ENCODE data around the gene MED16.

Gene MED16

GRCh38 chr19:928471-929202 lies 35.6 kb upstream of the MED16 start:
- no peak for DNase-seq

GRCh38 chr19:927780-928401 lies 34.9 kb upstream of the MED16 start:
- no peak for DNase-seq

- no peak for DNase-seq
Measured at GRCh38 chr19:927351-927779, 34.4 kb upstream of the MED16 start.

DNA sequence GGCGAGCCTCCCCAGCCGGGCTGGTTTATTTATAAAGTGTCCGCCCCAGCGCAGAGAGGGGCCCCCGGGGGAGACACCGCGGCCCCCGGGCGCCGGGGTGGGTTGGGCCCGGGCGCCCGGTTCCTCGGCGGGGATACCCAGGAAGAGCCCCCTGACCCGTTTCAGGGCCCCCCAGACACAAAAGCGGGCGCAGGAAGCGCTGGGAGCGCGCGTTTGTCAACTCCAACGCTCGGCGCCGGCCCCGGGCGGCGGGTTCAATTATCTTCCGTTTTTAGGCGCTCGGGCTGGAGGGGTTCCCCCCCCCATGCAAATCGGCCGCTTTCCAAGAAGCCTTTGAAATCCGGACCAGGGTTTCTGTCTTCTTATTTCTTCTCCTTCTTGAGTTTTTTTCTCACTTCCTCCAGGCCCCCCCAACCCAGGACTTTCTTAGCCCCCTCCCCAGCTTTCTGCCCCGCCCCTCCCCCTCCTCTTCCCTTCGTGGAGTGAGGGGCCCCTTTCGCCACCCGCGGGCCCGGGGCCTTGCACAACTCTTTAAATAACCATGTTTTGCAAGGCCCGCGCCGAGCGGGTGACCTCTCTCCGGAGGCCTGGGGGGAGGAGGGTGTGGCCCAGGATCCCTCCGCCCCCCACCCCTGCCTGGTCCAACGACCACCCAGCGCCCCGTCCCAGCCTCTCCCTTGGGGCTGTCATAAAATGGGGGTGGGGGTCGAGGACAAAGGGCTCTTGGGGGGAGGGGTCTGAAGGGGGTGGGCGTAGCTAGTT lies 33.8 kb upstream of the MED16 start:
- DNase-seq = peak; percentile 60

DNA sequence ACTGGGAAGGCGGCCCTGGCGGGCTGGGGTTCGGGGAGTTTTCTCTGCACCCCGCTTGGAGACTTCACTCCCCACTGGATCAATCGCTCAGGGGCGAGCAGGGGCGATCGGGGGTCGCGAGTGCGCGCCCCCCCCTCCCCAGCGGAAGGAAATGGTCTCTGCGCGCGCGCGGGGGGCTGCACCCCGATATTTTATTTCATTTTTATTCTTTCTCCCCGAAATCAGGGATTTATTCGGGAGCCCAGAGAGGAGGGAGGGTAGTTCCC lies 33.3 kb upstream of the MED16 start:
- DNase-seq = no peak

DNA sequence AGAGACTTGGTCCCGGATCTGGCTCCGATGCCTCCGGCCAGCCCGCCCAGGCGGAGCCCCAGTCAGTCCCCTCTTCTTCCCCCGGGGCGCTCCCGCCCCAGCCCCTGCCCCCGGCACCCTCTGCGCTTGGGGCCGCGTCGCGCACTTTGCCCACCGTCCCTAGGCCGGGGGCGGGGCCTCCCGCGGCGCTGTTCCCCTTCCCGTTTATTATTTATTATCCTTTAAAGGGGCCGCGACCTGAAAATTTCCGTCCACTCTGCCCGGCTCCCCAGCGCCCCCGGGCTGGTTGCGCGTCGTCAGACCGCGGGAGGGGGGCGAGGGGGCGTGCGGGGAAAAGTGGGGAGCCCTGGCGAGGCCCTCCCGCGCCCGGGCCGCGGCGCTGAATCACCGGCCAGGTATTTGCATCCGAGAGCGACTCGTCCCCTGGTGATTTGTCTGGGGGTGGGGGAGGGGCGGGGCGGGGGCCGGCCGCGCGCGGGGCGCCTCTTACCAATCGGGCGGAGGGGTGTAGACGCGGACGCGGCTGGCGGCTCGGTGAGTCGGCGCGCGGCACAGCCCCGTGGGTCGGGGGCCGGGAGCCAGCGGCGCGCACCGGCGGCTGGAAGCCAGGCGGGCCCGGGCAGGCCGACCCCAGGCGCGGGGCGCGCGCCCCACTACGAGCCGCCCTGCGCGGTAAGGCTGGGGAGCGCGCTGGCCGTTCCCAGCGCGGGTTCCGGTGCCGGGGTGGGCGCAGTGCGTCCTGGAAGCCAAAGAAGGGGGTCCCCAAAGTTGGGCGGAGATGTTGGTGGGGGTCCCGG lies 32.7 kb upstream of the MED16 start, which contains the start of gene ARID3A:
Gene ARID3A, plus strand, starts transcription at position 510 of the 797 bp plus-strand sequence. CDS start 3,494 bp downstream, outside the sequence.
- peak; percentile 69 for DNase-seq

- peak; percentile 70 for DNase-seq
Measured at GRCh38 chr19:925087-925525, 32.1 kb upstream of the MED16 start.

DNA sequence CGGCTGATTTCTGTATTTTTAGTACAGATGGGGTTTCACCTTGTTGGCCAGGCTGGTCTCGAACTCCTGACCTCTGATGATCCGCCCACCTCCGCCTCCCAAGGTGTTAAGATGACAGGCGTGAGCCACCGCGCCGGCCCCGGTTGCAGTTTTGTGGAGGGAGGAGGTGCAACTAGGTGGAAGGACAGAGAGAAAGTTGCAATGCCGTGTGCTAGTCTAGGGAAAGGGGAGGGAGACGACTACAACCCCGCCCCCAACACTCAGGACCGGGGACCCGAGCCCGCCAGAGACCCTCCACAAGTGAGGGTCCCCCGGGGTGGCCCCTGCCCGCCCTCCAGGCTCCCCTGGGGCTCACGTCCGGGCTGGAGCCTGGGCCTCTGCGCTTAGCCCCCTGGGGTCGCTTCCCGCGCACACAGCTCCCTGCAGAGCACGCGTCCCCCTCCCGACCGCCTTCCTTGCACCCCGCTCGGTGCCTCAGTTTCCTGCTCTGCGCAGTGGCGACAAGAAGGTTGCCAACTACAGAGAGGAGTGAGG lies 31.6 kb upstream of the MED16 start:
- peak; percentile 72 for DNase-seq

DNA sequence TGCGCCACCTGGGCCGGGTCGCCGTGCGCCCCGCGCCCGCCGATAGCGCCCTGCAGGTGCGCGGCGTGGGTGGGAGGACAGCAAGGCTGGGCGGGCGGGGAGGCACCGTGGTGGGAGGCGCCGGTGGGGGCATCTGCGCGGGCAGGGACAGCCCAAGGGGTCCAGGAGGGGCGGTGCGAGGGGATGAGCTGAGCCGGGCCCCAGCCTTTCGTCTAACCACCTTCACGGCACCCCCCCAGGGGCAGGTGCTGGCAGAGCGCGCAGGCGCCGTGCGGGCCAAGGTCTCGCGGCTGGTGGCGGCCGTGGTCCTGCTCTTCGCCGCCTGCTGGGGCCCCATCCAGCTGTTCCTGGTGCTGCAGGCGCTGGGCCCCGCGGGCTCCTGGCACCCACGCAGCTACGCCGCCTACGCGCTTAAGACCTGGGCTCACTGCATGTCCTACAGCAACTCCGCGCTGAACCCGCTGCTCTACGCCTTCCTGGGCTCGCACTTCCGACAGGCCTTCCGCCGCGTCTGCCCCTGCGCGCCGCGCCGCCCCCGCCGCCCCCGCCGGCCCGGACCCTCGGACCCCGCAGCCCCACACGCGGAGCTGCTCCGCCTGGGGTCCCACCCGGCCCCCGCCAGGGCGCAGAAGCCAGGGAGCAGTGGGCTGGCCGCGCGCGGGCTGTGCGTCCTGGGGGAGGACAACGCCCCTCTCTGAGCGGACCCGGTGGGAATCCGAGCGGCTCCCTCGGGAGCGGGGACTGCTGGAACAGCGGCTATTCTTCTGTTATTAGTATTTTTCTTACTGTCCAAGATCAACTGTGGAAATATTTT lies 27.3 kb upstream of the MED16 start:
- peak; percentile 74 for DNase-seq

GRCh38 chr19:919199-920050 lies 26.4 kb upstream of the MED16 start:
- DNase-seq = peak; percentile 67

DNA sequence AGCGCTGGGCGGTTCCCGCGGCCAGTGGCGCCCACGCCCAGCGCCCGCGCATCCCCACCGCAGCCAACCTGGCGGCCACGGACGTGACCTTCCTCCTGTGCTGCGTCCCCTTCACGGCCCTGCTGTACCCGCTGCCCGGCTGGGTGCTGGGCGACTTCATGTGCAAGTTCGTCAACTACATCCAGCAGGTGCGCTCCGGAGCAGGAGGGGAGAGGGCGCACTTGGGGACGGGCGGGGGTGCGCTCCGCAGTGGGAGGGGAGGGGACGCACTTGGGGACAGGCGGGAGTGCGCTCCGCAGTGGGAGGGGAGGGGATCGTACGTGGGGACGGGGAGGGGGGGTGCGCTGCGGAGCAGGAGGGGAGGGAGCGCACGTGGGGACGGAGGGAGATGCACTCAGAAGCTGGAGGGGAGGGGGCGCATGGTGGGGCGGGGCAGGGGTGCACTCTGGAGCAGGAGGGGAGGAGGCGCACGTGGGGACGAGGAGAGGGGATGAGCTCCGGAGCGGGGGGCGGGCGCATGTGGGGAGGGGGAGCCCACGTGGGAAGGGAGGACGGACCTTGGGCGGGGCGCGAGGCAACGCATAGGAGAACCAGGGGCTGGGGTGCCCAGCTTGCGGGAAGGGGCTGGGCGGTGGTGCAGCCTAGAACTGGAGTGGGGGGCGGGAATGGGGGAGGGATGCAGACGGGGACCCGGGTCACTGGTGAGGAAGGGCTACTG lies 25.7 kb upstream of the MED16 start:
- DNase-seq = peak; percentile 68

DNA sequence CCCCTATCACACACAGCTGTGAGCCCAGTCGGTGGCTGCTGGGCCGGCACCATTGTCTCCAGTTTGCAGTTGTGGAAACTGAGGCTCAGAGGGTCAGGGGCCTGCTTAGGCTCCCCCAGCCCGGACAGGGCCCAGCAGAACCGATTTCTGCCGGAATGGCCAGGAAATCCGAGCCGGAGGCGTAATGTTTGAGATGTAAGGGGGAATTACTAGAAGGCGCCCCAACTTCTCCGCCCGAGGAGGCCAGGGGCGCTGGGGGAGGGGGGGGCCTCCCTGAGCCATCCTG lies 25.1 kb upstream of the MED16 start:
- DNase-seq = no peak

- peak; percentile 50 for DNase-seq
Measured at GRCh38 chr19:917323-918151, 24.6 kb upstream of the MED16 start, which contains the start of gene KISS1R. TSS of gene KISS1R (plus strand) at chr19:917333. CDS start at chr19:917503, 170 bp downstream.

- DNase-seq = peak; percentile 51
Measured at GRCh38 chr19:916645-917322, 23.8 kb upstream of the MED16 start.

DNA sequence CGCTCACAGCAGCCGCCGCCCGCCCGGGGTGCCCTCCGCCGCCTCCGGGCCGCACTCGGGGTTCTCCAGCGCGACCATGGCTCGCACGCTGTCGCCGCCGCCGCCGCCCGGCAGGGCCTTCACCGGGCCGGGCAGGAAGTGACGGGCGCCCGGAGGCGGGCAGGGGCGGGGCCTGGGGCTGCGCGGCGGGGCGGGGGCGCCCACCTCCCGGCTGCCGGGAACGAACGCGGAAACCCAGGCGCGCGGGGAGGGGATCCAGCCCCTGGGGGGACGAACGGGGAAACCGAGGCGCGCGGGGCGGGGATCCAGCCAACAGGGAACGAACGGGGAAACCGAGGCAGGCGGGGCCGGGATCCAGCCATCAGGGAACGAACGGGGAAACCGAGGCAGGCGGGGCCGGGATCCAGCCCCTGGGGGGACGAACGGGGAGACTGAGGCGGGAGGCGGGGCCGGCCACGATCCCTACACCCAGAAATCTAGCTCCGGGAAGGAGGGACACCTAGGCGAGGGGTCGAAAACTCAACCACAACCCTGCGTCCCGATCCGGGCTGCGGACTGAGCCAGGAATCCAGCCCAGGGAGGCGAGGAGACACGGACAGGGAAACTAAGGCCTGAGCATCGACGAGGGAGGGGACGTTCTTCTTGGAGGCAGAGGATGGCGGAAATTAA lies 20.2 kb upstream of the MED16 start, which contains the start of gene R3HDM4:
Gene R3HDM4, minus strand, starts transcription at position 140 of the 669 bp plus-strand sequence. Its CDS starts 62 bp downstream, at position 78.
- DNase-seq = peak; percentile 78

DNA sequence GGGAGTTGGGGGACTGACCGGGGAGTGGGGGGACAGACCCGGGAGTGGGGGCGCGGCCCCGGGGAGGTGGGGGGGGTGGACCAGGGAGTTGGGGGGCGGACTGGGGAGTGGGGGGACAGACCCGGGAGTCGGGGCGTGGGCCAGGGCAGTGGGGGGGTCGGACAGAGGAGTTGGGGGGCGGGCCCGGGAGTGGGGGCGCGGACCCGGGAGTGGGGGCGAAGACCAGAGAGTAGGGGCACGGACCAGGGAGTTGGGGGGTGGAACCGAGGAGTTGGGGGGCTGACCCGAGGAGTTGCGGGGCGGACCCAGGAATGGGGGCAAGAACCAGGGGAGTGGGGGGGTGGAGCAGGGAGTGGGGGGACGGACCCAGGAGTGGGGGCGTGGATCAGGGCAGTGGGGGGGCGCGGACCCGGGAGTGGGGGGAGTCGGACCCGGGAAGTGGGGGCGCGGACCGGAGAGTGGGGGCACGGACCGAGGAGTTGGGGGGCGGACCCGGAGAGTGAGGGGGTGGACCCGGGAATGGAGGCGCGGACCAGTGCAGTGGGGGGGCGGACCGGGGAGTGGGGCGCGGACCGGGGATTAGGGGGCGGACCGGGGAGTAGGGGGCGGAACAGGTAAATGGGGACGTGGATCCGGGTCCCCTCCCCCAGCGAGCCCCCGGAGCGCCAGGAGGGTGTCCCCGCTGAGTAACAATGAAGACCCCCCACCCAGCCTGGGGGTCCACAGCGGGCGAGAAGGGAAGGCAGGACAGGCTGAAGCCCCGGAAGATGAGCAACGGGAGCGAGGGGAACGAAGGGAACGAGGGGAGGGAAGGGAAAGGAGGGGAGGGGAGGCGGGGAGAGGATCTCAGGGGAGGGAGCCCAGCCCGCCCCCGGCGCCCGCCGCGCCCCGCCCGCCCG lies 19.4 kb upstream of the MED16 start:
- no peak for DNase-seq

Measured in stimulated activated CD4-positive, alpha-beta T cell treated with anti-CD3 and anti-CD28 coated beads, Interleukin-1b, Interleukin-23, amount 100 ng/mL, for 48 hours (primary cell).